ENCODE results near the gene GSK3A. TPM values are rescaled to one million over a fixed set of nuclear protein-coding genes. Genes with fewer than 3 reads are reported as not detected.

The GSK3A gene
- total and polyA plus RNA-seq, 2 of the 4 experiments (the other 2 are of a cell fraction) = 8.1 to 43.3 TPM

DNA sequence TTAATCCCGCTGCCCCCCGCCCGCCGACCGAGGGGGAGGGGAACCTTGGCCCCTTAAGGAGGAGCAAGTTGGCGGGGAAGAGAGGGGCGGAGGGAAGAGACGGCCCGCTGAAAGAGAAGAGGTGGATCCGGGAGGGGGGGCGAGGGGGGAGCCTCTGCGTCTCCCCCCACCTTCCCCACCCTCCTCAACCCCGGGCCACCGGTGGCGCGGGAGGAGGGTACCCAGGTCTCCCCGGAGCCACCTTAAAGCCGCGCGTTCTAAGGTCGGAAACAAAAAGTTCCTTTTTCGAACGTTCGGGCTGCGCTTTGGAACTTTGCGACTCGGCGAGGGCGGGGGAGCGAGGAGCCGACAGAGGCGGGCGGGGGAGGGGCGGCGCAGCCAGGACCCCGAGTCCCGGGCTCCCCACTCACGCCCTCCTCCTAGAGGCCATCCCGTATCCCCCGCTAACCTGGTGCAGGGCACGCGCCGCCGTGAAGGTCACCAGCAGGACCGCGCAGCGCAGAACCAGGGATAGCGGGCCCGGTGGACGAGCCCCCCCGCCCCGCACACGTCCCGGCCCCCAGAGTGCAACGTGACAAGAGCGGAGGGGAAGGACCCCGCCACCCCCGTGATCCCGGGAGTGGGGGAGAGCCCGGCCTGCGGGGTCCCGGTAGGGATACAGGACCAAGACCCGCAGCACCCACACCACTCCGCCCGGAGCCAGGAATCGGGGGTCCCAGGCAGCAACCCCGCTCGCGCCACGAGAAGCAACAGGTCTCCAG is 11.9 kb upstream of the GSK3A start:
- H3K9me1 ChIP-seq (ENCODE audit: insufficient read depth, low read length) = peaks cover 7% of the 10 kb centered on the region; the same call in 1 of the 2 replicates
- no peak for TF ChIP-seq FOS (IDR thresholded peaks at IDR 0.05; ENCODE audit: low read depth, low read length)
- peak; percentile 73 for TF ChIP-seq MAZ (IDR thresholded peaks at IDR 0.05; ENCODE audit: borderline replicate concordance, low read depth, low read length)
- peak; percentile 48; the same call in 1 of the 2 replicates for TF ChIP-seq CHD1 (IDR thresholded peaks at IDR 0.05; ENCODE audit: low read depth, low read length)
- TF ChIP-seq ELK1 (IDR thresholded peaks at IDR 0.05; ENCODE audit: borderline replicate concordance, low read depth, low read length) = no peak
- peak overlapping the region; percentile 92 for H2BK5ac ChIP-seq (ENCODE audit: low read depth, low read length, poor library complexity, severe bottlenecking)
- H3K56ac ChIP-seq (ENCODE audit: extremely low read depth, insufficient read depth, low read length) = peak overlapping the region; percentile 73; the same call in 1 of the 2 replicates
- POLR2A ChIA-PET (ENCODE audit: unreplicated experiment) = no interaction called here
- peak overlapping the region; percentile 100 for H3K27ac ChIP-seq (ENCODE audit: insufficient read depth, low read length)
- H3K9me3 ChIP-seq (ENCODE audit: control insufficient read depth, insufficient read depth, low read length) = no peaks in the 10 kb centered on the region
- peak overlapping the region; percentile 98 for H3K9ac ChIP-seq (ENCODE audit: low read depth, low read length)
- peak overlapping the region; percentile 58 for H2AK5ac ChIP-seq (ENCODE audit: low read depth, low read length)
- peaks cover 40% of the 10 kb centered on the region for H4K20me1 ChIP-seq (ENCODE audit: insufficient read depth, low read length)
- peak overlapping the region; percentile 71 for H4K91ac ChIP-seq (ENCODE audit: insufficient read depth, low read depth, low read length)
- peak overlapping the region; percentile 83 for H3K4ac ChIP-seq (ENCODE audit: low read depth, low read length)
- peak; percentile 32 for DNase-seq
- no peak overlapping the region for H2BK20ac ChIP-seq (ENCODE audit: low read depth, low read length)
- peaks cover 19% of the 10 kb centered on the region for H3K4me1 ChIP-seq (ENCODE audit: control insufficient read depth, insufficient read depth, low read length)
- dilution Hi-C loops (cut with HindIII; ENCODE audit: low sequenced_read_pairs, unreplicated experiment) = no loop called here
- peak overlapping the region; percentile 99 for H3K4me3 ChIP-seq (ENCODE audit: insufficient read depth, low read depth, low read length)
- intact Hi-C loops (cut with micrococcal nuclease) = loop anchor here (2.0 kb wide), 1 partner anchor 27 kb away; no protein-coding TSS in a partner anchor
- peak overlapping the region; percentile 91 for H2AK9ac ChIP-seq (replicated peaks; ENCODE audit: low read depth, low read length, poor library complexity)
- peak overlapping the region; percentile 74 for H2AFZ ChIP-seq (replicated peaks; ENCODE audit: low read length, poor library complexity)
- H4K8ac ChIP-seq (ENCODE audit: low read depth in 2 of 2, low read length in 2 of 2) = peak overlapping the region; percentile 59 to 75; a peak in 2 of 4 replicates
- H3K27me3 ChIP-seq (ENCODE audit: control insufficient read depth, insufficient read depth, low read length) = no peaks in the 10 kb centered on the region
- H3K14ac ChIP-seq (replicated peaks; ENCODE audit: low read depth, low read length) = peak overlapping the region; percentile 81
- CTCF ChIA-PET = no interaction called here
- peak overlapping the region; percentile 53 for H3K4me2 ChIP-seq (ENCODE audit: low read depth, low read length)
- H2BK15ac ChIP-seq (ENCODE audit: low read depth, low read length) = no peak overlapping the region
- H3K36me3 ChIP-seq (ENCODE audit: control insufficient read depth, insufficient read depth, low read length) = peaks cover 8% of the 10 kb centered on the region
- peak overlapping the region; percentile 92 for H3K18ac ChIP-seq (ENCODE audit: low read depth, low read length)
- ATAC-seq (ENCODE audit: low read depth) = peak; percentile 28
- in situ Hi-C loops (cut with MboI; ENCODE audit: low sequenced_read_pairs) = no loop called here
- H3K79me1 ChIP-seq (ENCODE audit: low read depth in 1 of 2, low read length in 2 of 2) = peaks cover 6 to 37% of the 10 kb centered on the region in 2 experiments
- 0% methylated on average over 6 of the region's 70 CpGs; no CpG with 5 or more reads in 1 of the 2 experiments for WGBS, 2 experiments (ENCODE audit: extremely low coverage in 2 of 2, insufficient read length in 1 of 2)
- peak overlapping the region; percentile 91 for H3K23ac ChIP-seq (ENCODE audit: low read depth, low read length)
- H4K5ac ChIP-seq (ENCODE audit: low read depth, low read length) = peak overlapping the region; percentile 72
- peak overlapping the region; percentile 63; the same call in 1 of the 2 replicates for H2BK120ac ChIP-seq (ENCODE audit: low read depth, low read length)
- no TSS peak for BruUV-seq (replicated peaks)

Measured in IMR-90 (cell line).